DMS 273 (cell line): ENCODE data around the gene PKP4.

ENCODE experiments used
- DNase-seq: peaks from one replicate; lab custom pipeline; 2025; ENCODE audit not compliant: unreplicated experiment; lab: John Stamatoyannopoulos, UW

PKP4 gene

DNA sequence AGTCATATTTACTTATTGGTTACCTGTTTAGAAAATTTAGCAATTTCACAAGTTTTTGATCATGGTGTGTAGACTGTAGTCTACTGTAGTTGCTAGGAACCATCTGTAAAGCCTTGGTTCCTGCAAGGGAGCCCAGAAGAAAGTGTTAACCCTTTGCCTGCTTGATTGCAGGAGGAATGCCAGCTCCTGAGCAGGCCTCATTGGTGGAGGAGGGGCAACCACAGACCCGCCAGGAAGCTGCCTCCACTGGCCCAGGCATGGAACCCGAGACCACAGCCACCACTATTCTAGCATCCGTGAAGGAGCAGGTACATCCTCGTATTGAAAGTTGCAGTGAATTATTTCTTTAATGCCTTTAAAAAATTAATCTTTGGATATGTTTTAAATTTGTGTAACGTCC, 76.3 kb downstream of the PKP4 start:
- DNase-seq: no peak

DNA sequence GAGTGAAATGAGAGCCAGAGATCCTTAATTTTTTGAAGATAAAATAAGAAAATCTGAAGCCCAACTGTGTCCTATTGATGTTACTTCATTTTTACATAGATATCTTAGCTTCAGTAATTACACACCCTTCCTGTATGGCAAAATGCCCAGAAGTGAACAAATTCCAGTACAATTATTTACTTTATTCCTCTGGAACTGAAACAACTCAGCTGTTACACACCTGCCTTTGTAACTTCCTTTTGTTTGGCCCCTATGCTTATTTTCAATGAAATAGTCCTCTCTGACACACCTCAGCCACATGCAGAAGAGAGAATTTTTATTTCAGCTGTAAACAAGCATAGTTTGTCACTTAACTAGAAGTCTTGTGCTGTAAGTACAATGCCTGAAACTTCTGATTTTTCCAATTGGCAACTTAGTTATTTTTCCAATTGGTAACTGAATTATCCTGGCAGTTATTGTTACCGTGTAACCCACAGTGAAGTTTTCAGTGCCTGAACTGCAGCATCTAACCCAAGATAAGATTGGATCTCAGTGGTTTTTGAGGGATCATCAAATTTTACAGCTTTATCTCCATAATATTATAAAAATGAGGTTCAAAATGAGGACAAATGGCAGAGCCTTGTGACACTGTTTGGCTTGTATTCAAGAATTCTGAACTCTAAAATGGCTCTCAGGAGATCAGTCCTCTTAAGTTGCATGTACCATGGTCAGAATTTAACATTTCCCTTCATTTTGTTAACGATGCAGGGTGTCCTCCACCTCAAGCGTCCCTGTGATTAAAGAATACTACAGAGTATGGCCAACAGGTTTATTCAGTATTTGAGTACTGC, 82.6 kb downstream of the PKP4 start:
- DNase-seq: peak; percentile 43

DNA sequence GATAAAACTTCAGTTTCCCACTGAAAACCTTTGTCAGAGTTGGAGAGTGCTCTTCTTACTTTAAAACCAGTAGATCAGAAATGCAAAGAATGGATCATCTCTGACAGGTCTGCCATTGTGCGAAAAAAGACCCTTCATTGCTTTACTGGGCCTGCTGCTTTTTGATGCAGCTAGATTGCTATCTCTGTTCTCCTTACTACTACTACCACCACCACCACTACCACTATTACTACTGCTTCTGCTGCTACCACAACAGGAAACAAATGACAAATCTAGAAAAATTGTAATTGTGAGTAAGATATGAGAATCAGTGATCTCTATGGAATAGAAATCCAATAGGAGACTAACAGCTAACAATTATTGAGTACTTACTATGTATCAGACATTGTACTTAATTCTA, 85.8 kb downstream of the PKP4 start:
- no peak for DNase-seq

DNA sequence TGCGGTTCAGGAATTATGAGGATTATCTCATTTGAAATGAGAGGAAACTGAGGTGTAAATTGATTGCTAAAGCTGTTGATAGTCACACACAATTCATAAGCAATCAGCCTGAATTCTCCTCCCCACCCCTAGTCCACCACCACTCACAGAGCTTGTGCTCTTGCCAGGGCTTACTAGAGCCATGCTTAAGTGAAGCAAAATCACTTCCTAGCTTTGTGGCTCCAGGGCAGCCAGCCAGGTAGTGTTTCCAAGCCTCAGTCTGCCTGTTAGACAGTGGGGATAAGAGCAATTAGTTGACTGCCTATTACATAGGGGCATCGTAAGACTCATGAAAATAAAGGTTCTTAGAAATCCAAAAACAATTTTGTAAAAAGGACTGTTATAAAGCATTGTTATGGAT, 87.2 kb downstream of the PKP4 start:
- DNase-seq: no peak

DNA sequence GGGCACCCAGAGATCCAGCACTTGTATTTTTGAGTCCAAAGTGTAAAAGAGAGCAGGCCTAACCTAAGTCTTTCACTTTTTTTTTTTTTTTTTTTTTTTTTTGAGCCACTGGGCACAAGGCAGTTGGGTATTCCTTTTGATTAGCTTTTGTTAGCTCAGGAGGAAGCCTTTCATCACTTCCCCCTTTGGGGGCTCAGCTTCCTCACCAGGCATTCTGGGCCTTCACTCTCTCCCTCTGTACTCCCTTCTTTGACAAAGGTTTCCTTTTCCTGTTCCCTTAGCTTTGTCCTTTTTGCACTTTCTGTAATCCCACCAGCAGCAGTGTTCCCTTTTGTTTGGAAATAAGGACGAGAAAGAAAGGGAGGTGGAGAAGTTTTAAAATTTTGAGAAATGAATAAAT, 88.2 kb downstream of the PKP4 start:
- no peak for DNase-seq

DNA sequence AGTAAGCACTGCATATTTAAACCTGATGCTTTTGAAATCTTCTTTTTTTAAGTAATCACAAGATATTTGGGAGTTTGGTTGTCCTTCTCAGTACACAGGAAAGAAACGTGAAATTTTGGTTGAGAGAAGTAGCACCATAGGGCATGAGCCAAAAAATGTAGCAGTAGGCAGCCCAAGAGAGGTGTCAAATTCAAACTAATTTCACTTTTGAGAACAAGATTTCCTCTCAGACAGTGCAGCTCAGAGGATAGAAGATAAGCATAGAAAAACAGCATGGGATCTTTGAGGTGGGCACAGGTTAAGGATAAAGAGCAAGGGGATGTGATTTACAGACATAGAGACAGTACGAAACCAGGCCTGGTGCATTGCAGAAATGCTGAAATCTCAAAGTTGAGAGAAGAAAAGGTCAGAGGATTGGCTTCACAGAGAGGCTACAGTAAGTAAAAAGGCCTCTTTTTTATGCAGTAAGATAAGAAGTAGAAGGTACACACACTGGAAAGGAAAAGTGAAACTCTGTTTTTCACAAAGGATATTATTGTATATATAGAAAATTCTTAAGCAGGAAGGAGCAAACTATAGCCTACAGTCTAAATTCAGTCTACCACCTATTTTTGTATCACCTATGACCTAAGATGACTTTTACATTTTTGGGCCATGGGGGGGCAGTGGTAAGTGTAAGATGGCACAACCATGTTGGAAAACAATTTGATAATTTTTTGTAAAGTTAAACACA, 89.8 kb downstream of the PKP4 start:
- DNase-seq: peak; percentile 3

DNA sequence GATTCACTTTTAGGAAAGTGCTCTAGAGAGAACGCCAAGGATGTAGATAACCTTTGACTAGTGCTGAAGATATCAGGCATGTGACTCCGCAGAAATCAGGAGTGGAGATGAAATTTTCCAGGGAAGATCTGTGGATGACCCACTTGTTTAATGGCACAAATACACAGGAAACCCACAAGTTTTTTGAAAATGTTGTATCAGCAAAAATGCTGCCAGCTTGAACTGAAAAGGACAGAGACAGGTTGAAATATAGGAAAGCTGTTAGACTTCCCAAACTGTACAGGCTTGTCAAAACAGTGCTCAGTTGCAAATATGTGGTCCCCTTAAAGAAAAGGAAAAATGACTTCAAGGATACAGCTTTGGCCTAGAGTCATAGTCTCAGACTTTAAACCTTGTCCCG, 96.5 kb downstream of the PKP4 start:
- no peak for DNase-seq

DNA sequence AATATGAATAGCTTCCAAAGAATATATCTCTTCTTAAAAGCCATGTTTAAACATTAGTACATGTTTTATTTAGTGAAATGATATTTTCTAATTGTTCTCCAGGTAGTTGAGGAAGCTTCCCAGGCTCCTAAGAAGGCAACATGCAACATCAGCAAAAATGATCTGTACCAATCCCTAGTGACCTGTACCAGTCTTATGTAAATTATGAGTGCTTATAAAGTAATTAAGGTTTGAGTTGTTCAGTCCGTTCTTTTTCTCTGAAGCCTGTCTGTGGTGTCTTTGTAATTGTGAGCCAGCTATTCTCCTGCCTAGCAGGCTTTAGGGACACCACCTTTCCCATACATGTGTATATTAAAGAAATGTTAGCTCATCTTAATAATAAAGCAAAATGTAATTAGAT, 98.2 kb downstream of the PKP4 start:
- no peak for DNase-seq

DNA sequence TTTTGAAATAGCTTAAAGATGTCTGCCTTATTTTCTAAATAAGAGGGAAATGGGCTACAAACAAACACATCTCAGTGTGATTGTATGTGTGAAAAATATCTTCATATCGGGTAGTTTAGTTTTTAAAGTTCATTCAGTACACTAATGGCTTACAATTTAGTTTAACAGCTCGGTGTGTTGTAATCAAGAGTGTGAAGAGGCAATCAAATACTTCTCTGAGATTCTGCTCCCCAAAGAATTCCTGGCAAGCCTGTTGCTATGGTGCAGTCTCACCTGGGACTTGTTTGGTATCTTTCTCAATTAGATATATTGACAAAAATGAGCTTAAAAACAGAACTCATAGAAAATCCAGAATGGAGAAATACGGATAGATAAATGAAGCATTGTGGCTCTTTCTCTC, 99.4 kb downstream of the PKP4 start:
- no peak for DNase-seq

DNA sequence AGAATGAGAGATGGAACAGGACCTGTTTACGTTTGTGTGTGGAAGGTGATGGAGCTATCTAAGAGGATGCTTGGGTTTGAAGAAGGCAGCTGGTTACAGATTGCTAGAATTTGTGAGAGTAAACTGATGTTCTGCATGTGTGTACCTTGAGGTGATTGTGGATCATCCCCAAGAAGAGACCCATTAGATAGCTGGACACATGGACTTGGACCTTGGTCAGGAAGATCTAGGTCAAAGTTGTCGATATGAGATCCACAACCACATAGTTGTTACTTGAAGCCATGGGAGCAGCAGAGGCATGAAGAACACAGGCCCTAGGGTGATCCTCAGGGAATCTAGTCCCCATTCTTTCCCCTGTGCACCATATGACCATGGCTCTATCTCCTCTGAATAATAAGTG, 101.0 kb downstream of the PKP4 start:
- DNase-seq: no peak

DNA sequence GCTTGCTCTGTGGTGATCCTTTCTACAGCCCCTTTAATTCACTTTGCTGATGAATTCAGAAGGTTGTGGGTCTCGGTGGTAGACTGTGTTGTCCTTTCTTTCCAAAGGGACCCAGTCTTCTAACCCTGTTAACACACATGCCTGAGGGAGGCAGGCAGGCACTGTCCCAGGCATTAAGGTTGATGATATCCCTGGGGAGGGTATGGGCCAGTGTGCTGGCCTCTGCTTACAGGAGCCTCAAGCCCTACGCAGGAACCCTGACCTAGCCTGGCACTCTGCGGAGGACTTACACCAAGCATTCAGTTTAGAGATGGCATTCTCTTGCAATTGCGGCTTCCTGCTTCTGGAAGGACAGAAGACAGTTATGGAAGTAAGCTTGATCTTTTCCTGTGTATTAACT, 102.5 kb downstream of the PKP4 start:
- no peak for DNase-seq

DNA sequence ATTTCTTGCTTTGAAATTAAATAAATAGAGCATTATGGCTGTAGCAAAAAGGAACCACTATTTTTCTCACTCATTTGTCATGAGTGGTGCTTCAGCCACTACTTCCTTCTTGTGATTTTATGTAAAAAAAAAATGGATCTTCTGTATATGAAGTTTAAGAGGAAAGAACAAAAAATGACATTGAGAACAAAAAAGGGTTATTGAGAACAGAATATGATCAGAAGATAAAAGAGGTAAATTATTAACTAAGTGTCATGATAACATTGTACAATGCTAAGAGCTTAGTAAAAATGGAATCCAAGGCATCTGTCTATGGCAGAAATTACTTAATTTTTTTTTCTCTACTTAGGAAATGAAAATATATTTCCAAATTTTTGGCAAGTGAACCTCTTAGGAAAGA, 103.5 kb downstream of the PKP4 start:
- DNase-seq: no peak

DNA sequence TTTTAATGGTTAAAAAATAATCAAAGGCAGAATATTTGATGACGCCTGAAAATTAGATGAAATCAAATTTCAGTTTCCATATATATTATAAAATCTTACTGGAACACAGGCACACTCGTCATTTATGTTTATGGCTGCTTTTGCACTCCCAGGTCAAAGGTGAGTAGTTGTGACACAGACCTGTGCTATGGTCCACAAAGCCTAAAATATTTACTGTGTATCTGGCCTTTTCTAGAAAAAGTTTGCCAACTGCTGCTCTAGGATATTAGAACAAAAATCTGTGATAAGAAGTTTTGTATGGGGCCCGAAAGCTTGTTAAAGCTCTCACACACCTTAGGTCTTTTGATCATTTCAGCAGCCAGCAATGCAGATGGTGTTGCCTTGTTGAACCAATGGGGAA, 104.3 kb downstream of the PKP4 start:
- no peak for DNase-seq

DNA sequence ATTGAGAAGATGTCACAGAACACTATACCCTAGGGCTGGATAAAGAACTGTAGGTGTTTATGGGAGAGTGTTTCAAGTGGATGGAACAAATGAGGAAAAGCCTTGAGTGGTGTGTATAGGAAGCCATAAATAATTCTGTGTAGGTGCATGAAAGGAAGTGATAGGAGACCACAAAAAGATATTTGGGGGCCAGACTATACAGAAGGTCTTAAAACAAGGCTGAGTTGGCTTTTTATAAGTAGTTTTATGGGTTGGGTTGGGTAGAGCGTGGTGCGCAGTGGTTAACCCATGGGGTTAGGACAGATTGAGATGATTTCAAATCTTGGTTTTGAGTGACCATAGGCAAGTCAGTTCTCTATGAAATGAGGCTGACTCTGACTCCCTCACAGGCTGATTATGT, 110.5 kb downstream of the PKP4 start:
- no peak for DNase-seq

DNA sequence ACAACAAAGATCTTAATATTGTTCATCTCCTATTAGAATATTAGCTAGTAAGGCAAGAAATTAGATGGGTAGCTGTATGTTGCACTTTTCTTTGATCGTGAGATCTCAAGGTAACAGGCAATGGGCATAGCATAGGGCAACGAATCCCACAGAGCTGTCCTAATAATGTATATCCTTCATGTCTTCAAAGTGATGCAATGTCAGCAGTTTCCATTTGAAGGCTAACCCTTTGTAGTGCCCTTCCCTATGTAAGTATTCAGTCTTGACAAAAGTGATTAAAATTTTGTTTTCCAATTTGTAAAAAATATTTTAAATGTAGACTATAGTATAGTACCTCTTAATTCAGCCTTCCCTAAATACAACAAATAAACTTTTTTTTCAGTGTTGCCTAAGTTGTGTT, 112.5 kb downstream of the PKP4 start:
- DNase-seq: no peak

DNA sequence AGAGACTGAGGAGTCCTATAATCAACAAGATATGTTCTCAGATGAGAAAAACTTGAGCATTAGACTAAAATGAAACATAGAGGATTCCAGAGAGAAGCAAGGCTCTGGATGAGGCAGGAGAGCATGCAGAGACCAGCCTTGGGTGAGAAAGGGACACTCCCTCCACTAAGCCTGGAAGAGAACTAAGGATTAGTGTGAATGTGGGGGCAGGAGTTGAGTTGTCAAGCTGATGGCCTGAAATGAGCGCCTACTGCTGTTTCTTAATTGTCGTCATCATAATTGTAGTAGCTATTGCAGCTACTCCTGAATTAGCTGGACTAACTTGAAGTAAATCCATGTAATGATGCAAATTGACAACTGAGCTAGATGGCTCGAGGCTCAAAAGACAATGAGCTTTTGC, 114.1 kb downstream of the PKP4 start:
- DNase-seq: no peak

DNA sequence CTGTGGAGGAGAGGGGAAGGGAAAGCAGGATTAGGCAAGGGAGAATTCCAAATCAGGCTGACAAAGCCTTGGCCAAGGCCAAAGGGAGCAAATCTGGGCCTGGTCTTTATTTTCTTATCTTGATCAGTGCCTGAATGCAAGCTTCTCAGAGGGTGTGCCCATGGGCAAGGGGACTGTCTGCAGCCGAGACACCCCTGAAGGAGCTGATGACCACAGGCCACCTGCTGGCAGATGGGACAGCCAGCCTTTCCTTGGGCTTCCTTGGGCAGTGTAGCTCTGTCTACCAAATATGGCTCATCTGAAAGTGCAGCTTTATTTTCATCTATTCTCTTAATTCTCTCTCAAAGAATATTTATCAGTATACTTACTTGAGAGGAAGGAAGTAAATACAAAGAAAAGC, 117.0 kb downstream of the PKP4 start:
- DNase-seq: no peak

DNA sequence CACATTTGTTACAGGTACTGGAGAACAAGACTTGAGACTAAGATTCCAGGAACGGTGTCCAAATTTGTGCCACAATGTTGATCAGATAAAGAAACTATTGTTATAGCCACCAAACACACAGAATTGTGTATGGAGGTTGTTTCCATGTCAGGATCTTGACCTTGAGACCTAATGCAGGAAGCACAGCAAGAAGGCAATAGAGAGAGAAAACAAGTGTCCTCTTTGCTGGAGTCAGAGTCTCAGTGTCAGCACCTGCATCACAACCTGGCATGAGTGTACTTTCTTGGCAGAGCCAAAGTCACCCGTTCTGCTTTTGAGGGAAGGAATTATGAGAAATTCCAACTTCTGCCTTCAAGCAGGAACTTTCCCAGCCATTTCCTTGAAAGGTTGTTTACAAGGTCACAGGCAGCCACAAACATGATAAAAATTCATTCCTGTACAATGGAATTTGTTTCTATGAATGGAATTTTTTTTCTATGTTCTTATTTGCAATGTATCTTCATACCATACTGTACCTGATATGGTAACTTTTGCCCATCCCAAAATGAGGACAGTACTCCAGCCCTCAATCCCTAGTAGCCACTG, 118.4 kb downstream of the PKP4 start:
- no peak for DNase-seq

DNA sequence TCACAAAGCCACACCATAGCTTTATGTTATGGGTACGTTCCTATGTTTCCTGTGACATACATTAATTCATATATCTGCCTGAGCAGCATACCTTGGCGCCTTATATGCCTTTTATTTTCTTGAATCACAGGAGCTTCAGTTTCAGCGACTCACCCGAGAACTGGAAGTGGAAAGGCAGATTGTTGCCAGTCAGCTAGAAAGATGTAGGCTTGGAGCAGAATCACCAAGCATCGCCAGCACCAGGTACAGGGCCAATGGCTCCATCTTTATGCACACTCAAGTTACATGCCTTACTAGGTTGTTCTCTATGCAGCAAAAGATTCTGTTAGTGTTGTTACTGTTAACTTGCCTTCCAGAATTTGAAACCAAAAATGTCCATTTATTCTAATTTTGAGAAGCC, 120.4 kb downstream of the PKP4 start:
- DNase-seq: no peak

DNA sequence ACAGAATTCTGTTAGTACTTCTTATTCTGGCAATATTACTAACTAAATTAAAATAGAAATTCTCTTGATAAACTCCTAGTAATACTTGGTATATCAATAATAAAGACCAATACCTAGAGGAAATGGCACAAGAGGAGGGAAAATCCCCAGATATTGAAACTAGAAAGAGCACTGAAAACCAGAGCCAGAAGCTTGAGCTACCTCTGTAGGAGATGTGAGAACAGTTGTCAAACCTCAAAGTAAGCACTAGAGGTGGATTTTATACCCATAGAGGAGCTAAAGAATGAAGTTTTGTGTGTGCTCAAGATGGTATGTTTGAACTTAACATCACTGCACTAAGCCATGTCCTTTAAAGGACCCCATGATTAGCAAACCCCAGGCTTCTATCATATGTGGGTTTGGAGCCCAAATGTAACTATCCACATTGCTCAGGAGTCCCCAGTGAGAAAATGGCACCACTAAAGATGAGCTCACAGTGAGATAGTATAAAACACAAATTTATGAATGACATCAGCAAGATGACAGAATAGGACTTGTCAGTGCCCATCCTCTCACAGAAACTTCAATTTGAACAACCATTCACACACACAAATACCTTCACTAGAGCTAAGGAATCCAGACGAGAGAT, 122.1 kb downstream of the PKP4 start:
- no peak for DNase-seq

DNA sequence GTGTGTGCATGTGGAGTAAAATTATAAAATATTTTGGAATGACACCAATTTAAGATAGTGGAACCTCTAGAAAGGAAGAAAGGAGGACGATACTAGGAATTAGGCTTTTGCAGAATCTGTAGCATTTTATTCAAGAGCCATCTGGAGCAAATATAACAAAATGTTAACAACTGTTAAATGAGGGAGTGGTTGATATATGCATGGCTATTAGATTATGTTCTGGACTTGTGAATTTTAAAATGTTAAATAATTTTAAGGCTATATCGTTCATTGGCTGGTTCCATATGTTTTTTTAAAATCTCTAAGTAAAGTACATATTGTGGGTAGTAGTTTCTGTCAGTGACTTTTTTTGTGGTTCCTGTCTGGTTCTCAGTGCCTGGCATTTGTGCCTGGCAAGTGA, 123.2 kb downstream of the PKP4 start:
- no peak for DNase-seq

DNA sequence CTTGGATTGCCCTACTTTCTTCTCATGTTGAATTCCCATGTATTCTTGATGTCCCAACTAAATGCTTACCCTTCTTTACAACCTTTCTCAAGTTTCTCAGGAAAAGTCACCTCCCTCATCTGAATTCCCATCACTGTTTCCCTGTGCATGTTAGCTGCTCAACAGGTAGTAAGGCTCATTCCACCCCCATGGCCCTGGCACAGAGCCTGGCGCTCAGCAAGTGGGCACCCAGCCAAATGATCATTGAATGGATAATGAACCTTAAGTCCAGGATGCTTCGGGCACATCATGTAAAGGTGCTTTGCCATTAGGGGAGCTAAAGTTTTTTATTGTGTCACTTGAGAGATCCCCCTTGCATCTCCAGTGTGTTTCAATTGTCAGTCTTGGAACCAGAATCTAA, 124.0 kb downstream of the PKP4 start:
- peak; percentile 14 for DNase-seq
